Measurements from ENCODE around the gene SCARF2.

DNA sequence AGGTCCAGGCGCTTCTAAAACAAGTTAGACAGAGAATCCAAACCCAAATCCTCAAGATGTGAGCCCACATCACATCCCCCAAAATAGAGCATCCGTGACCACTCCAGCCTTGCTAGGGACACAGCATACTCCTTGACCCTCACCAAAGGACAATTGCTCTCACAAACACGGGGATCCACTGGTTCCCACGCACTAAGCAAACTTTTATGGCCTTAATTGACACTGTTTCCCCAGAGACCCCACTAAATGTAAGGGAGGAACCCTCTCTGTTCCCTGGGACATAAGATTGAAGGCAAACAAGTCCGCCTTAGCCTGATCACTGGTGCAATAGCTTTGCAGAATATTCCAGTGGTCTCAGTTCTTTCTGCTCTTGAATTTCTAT, 23.6 kb downstream of the SCARF2 start:
- TF ChIP-seq CTCF (IDR thresholded peaks at IDR 0.05; ENCODE audit: low read length) (no peak), EZH2 (IDR thresholded peaks at IDR 0.05; ENCODE audit: borderline replicate concordance, low read length) (no peak)
